Stomach (tissue), 4 donors: Measurements from ENCODE around the gene PARL.

ENCODE experiments used
- CTCF ChIP-seq, 7 experiments: fragments of 450-650 bp in 4 of 7; fragments of 200-600 bp in 3 of 7; sonication (generic) in 3 of 7; IDR thresholded peaks; one replicate each; pipeline ENCODE4 v1.5.1; 2016 to 2019; ENCODE audit warnings: antibody characterized with exemption in 7 of 7, control low read depth in 2 of 7, mild to moderate bottlenecking in 1 of 7
- EP300 ChIP-seq: sonication (generic); formaldehyde crosslinking; IDR thresholded peaks from one replicate; pipeline ENCODE4 v1.6.1; 2017; ENCODE audit warnings: antibody characterized with exemption
- POLR2A ChIP-seq, 4 donors: fragments of 450-650 bp; IDR thresholded peaks; one replicate each; pipeline ENCODE4 v1.6.1; 2016; ENCODE audit warnings: antibody characterized with exemption in 4 of 4, control low read depth in 2 of 4, mild to moderate bottlenecking in 1 of 4, moderate library complexity in 1 of 4
- POLR2AphosphoS5 ChIP-seq, 3 donors: sonication (generic); formaldehyde crosslinking; IDR thresholded peaks; one replicate each; pipeline ENCODE4 v1.6.1; 2016; ENCODE audit warnings: antibody characterized with exemption in 3 of 3

- TF ChIP-seq CTCF (IDR thresholded peaks at IDR 0.05) (no peak), EP300 (no peak), POLR2A (IDR thresholded peaks at IDR 0.05) (no peak), POLR2AphosphoS5 (IDR thresholded peaks at IDR 0.05) (no peak)
Measured at GRCh38 chr3:183898028-183898431, 13.3 kb upstream of the PARL start.
